Measurements from ENCODE around the gene NCL.

NCL gene, protein sequence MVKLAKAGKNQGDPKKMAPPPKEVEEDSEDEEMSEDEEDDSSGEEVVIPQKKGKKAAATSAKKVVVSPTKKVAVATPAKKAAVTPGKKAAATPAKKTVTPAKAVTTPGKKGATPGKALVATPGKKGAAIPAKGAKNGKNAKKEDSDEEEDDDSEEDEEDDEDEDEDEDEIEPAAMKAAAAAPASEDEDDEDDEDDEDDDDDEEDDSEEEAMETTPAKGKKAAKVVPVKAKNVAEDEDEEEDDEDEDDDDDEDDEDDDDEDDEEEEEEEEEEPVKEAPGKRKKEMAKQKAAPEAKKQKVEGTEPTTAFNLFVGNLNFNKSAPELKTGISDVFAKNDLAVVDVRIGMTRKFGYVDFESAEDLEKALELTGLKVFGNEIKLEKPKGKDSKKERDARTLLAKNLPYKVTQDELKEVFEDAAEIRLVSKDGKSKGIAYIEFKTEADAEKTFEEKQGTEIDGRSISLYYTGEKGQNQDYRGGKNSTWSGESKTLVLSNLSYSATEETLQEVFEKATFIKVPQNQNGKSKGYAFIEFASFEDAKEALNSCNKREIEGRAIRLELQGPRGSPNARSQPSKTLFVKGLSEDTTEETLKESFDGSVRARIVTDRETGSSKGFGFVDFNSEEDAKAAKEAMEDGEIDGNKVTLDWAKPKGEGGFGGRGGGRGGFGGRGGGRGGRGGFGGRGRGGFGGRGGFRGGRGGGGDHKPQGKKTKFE

DNA sequence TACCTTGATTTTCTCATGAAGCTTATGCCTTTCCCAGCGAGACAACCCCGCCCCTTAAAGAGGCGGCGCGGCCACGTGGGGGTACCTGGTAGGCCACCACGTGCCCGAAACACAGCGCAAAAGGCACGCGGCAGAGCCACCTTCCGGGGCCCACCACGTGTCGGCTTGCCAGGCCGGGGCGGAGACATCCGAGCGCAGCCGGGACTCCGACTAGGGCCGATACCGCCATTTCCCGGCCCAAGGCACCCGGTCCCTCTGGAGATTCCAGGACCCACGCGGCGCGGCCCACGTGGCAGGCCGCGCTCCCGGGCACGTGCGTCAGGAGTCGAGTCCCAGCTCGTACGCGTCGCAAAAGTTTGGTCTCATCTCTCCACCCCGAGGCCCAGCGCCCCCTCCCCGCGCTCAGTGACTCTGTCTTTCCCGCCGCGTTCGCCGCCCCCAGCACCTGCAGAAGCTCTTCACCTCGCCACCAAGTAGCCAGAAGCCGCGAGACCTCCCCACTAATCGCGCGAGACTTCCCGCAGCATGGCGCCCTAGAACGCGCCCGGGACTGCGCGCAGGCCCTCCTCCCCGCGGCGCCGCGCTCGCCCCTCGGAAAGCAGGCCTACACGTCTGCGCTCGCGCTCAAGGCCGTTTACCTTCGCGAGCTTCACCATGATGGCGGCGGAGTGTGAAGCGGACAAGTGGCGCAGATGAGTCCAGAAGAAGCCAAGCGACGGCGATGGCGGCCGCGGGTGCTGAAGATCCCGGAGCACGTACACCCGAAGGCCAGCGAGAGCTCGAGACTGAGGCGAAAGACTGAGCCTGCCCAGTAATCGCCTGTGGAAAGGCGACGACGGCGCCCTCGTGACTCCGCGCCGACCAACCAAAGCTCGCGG lies at the start of gene NCL:
NCL (minus strand) TSS at position 787 of the 878 bp plus-strand sequence; CDS start at position 656, 131 bp downstream.
- DNase-seq = peak; percentile 85 to 97 (median 96)

DNA sequence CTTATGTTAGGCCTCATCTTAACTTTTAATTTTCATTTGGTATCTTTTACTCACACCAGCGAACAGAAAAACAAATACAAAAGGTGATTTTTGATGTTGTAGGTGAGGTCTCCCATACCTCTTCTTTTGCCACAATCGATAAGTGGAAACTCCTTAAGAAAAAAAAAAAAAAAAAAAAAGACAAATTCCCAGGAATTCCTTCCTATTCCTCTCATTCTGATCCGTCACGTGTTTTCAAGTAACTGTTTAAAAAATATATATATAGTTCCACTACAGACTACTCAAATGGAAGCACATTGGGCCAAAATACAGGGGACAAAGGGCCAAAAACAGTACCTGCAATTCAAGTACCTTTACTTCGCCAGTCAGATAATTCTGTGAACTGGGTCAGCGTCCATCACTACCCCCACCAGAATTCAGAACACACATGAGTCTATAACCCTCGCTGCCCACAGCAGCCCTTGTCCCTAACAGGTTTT lies 49.5 kb upstream of the NCL start:
- no peak for DNase-seq

DNA sequence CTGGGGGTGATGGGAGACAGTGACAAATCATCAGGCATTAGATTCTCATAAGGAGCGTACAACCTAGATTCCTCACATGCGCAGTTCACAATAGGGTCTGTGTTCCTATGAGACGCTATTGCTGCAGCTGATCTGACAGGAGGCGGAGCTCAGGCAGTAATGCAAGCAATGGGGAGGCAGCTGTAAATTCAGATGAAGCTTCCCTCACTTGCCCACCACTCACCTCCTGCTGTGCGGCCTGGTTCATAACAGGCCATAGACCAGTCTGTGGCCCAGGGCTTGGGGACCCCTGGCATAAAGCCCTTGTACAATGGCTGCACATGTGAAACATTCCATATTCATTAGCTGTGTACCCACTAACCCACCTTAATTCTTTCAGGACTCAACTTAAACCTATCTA lies 47.9 kb upstream of the NCL start:
- DNase-seq = no peak

DNA sequence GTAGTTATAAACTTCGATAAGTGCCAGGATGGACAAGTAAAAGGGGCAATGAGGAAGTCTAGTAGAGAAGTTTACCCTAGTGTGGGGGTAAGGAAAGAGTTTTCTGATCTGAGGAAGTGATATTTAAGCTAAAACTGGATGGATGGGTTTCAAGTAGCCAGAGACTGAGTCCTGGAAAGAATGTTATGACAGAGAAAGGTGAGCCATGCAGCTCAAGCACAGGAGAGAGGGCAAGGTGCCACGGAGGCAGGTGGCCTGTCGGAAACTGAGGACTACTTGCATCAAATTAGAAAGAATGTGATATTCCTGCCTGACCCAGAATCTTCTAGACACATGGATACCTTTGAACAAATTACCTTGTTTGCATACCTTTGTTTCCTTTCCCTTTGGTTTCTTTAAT lies 39.5 kb upstream of the NCL start:
- DNase-seq = no peak

DNA sequence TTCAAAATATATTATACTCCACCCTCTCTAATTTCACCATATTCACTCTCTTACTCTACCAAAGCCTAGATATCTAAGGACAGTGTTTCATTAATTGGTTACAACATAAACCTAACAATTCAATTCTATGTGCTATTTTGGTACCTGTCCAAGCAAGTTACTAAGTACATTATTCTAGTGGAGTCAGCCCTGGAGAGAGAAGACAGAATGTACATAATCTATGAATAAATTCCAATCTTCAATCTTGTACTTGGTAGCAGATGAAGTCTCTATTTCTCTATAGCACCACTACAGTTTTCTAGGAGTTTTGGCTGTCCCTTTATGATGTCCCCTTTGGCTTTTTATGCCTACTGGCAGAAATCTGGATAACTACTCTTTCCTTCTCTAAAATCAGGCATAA lies 38.3 kb upstream of the NCL start:
- DNase-seq = no peak

DNA sequence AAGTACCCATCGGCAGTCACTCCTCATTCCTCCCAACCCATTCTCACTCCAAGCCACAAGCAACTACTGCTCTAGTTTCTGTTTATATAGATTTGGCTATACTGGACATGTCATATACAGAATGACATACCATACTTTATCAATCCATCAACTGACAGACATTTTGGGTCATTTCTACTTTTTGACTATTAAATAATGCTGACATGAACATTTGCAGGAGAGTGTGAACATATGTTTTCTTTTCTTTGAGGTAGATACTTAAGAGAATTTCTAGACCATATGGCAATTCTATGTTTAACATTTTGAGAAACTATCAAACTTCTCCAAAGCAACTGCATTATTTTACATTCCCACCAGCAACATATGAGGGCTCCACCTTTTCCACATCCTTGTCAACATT lies 33.4 kb upstream of the NCL start:
- DNase-seq = no peak

DNA sequence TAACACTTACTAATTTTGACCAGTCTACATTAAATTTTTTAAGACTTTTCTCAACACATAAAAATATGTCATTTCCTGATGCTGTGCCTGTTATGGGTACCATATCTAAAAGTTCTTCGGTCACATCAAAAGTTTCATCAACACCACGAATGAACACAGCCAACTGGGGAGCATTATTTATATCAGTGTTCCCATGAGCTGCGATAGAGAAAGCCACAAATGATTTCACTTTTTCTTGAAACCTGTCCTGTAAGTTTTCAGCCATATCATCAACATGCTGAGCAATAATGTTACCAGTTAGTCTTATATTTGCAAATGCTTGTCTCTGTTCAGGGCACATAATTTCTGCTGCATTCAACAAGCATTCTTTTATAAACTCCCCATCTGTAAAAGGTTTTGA lies 30.4 kb upstream of the NCL start:
- DNase-seq = no peak

DNA sequence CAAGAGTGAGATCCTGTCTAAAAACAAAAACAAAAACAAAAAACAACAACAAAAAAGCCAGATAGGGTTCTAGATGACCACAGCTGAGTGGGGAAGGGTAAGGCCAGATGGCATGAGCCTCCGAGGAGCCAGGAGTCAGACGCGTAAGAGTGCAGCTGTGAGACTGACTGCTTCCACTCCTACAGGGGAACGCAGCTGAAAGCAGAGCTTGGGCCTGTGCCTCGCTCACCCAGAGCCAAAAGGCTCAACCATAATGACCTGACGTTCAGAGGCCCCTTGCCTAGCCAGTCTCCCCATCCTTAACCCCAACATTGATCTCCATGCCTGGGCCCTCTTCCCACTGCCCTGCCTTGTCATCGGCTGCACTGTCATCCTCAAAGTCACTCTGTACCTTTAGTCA lies 26.5 kb upstream of the NCL start:
- no peak for DNase-seq

DNA sequence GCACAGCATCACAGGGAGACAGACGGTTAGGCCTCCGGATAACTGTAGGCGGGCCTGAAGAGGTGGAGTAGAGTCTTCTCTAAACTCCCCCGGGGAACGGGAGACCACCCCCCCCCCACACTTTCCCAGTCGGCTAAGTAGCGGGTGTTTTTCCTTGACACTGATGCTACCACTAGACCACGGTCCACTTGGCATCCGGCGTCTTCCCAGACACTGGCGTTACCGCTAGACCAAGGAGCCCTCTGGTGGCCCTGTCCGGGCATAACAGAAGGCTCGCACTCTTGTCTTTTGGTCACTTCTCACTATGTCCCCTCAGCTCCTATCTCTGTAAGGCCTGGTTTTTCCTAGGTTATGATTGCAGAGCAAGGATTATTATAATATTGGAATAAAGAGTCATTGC lies 25.7 kb upstream of the NCL start:
- DNase-seq = no peak

DNA sequence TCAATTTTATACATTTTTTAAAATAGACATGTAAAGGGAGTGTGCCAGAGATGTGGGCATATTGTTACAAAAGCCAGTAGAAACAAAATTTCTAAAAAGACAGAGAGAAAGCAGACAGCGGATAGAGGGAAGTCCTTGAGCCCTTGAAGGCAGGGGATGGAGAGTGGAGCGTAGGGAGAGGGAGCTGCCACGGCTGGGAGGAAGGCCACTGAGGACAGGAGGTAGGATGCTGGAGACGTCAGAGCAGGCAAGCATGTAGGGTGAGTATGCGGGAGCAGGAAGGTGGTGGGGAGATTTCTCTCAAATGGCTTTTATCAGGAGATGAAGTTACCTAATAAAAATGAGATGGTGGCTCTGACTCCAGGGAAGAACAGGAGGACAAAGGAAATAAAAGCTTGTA lies 24.0 kb upstream of the NCL start:
- DNase-seq = no peak

DNA sequence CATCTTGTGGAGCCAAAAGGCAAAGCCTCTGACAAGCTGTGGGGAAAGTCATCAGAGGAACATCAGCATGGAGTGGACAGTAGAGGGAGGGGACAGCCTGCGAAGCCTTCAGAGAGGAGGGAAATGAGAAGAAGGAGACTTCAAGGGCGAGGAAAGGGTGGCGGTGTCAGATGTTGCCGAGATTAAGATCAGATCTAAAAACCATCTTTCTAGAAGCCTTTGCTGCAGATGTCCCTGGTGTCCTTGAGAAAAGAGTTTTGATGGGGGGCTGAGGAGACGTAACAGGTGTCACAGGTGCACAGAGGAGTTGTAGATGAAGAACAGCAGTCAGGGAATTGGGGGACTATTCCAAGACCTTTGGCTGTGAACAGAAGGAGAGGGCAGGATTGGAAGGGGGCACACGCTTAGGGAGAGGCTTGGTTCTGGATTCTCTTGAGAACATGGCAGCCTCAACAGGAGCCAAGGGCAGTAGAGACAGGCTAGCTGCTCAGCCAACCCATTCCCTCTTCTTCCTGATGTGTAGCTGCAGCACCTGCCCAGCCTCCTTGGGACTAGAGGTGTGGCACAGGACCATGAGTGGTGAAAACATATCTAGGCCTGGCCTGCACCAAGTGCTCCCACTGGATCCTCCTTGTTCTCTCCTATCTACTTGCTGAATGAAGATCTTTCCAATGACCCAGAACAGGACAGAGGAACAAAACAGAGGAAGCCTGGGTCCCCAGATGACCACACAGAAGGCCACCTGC lies 22.7 kb upstream of the NCL start:
- no peak for DNase-seq

DNA sequence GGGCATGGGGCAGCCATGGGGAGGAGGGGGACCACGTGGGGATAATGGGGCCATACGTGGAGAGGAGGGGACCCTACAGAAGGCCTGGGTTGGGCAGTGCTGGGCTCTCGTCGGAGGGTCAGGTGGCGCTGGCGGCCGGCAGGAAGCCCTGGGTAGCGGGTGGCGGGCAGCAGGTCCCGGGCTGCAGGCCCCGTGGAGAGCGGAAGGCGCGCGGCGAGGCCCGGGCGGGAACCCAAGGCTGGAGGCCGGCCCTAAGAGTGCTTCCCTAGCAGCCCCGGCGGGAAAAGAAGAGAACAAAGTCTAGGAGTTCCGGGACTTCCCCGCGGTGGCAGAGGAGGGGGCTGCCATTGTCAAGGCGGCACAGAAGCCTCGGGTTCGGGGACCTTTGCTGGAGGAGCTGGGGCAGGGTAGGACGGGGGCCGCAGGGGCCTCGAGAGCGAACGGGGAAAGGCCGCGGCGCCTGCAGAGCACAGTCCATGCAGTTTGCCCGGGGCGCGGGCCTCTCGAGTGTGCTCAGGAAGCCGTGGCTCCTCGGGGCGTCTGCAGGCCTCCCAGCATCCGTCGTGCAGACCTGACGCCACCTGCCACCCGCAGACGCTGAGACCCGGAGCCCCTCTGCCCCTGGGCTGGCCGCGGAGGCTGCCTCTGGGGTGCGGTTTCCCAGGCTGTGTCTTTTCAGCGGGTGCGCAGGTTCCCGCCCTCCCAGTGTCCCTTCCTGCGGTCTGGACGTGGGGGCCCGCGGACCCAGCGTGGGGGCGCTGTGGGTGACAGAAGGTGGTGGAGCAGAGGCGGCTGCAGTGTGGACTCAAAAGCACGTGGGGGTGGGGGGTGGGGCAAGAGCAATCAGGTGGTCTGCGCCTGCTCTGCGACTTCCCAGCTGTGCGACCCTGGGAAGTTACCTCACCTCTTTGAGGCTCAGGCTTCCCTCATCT lies 19.4 kb upstream of the NCL start:
- DNase-seq = peak in 5 of 6 experiments; percentile 21 to 64 (median 26)

DNA sequence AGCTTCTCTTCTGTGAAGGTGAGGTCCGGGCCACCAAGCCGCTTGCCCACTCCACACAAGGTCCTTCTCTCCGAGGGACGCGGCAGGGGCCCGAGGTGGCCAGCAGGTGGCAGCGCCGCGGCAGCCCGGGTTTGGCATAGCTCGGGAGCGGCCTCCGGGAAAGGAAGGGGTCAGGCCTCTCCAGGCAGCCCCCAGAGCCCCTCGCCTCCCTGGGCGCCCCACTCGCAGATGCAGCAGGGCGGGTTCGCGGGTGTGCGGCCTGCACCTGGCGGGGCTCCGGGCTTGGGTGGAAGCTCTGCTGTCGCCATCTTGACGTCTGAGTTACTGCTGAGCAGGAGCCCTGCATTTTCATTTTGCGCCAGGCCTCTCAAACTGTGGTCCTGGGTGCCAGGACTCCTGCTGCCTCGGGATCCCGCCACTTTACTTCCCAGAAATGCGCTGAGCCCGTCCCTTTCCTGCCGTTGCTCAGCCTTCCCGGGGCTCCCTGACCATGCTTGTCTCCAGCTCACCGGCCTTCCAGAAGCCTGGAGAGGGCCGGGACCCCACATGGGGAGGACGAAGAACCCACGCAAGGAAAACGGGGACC lies 18.6 kb upstream of the NCL start:
- peak; percentile 40 to 82 (median 66) for DNase-seq

DNA sequence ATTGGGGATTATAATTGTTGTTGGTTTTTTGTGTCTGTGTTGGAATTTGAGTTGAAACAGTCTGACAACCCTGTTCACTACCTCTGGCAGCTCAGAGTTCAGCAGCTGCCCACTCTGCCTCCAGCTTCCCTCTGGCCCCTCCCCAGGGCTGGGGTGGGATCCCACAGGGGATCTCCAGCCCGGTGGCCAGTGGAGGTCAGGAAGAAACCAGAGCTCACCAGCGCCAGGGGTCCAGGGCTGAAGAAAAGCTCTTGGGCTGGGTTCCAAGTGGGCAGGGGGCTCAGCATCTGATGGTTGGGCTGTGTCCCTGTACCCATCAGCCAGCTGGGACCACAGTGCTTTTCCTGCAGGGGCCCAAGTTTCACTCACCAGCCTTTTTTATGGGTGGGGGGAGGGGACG lies 16.5 kb upstream of the NCL start:
- no peak for DNase-seq

DNA sequence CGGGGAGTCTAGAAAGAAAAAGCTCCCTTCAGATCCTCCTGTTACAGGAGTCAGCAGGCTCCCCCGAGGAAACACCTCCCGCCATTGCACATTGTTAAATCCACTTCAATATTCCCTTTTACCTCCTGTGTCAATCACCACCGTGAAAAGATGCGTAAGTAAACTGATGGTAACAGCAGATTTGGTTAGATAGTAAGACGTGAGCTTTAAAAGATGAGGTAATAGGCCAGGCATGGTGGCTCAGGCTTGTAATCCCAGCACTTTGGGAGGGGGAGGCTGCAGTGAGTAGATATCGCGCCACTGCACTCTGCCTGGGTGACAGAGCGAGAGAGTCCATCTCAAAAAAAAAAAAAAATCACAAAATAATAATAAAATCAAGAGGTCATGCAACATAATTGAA lies 15.2 kb upstream of the NCL start:
- no peak for DNase-seq

DNA sequence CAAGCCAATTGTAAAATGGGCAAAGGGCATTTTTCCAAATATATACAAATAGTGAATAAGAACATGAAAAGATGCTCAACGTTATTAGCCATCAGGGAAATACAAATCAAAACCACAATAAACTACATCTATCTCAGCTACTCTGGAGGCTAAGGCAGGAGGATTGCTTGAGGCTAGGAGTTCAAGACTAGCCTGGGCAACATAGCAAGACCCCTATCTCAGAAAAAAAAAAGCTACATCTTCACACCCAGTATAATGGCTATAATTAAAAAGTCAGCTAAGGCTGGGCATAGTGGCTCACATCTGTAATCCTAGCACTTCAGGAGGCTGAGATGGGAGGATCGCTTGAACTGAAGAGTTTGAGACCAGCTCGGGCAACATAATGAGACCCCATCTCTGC lies 12.6 kb upstream of the NCL start:
- DNase-seq = no peak

DNA sequence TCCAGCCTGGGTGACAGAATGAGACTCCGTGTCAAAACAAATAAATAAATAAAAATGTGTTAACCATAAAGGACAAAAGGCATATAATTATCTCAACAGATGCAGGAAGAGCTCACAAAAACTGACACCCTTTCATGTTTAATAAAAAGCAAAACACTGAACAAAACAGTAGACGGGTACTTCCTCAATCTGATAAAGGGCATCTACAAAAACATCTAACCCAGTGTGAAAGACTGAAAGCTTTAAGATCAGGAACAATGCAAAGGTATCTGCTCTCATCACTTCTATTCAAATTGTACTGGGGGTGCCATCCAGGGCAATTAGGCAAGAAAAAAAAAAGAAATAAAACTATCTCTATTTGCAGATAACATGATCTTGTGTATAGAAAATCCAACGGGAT lies 11.7 kb upstream of the NCL start:
- no peak for DNase-seq

DNA sequence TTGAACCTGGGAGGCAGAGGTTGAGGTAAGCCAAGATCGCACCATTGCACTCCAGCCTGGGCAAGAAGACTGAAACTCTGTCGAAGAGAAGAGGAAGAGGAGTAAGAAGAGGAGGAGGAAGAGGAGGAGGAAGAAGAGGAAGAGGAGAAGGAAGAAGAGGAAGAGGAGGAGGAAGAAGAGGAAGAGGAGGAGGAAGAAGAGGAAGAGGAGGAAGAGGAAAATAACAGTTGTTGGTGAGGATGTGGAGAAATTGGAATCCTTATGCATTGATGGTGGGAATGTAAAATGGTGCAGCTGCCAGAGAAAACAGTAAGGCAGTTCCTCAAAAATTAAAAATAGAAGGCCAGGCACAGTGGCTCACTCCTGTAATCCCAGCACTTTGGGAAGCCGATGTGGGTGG lies 8.5 kb upstream of the NCL start:
- DNase-seq = no peak

DNA sequence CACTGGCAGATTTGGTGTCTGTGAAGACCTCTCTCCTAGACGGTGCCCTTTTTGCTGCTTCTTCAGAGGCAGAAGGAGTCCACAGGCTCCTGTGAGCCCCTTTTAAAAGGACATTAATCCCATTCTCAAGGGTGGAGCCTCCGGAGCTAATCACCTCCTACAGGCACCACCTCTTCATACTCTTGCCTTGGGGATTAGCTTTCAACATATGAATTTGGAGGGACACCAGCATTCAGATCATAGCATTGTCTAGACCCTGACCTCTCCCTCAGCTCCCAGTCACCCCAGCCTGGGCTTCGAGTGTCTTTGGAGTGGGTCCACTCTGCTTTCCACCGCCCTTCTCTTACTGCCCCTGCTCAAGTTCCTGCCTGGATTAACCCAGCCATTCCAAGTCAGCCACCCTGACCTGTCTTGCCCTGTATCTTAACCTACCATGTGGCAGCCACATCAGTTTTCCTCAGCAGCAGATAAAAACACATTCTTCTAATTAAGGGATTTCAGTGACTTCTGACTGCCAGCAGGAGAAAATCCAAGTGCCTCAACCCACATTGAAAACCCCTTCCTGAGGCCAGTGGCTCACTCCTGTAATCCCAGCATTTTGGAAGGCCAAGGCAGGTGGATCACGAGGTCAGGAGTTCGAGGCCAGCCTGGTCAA lies 6.1 kb upstream of the NCL start:
- DNase-seq = no peak

DNA sequence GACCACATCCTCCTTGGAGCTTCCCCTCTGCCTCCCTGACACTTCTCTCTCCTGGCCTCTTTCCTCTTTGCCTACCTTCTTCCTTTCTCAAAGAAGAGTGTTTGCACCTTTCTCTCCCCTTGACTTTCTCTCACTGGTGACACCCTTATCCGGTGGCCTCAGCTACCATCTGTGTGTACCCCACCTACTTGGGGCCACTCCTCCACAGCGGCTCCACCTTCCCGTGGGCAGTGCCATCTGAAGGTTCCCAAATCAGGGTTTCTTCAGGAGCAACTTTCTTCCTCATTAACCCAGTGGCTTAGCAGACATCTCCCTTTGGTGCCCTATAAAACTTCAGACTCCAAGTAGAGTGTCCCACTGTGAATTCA lies 5.3 kb upstream of the NCL start:
- DNase-seq = no peak
